H1 (cell line): Measurements from ENCODE around the gene MAPKAP1. TPM values are rescaled to one million over a fixed set of nuclear protein-coding genes. Genes with fewer than 3 reads are reported as not detected.

Experiments
- BACH1 ChIP-seq: IDR thresholded peaks from 2 replicates; pipeline ENCODE4 v1.6.1; 2012; ENCODE audit warnings: low read length, improper control_type of control experiment
- CBX8 ChIP-seq: fragments of 300-800, 300-1000 bp; sonication (generic); IDR thresholded peaks from 2 replicates; pipeline ENCODE4 v1.7.1; 2016; ENCODE audit warnings: low read depth, low read length, borderline replicate concordance
- HDAC2 ChIP-seq, 2 experiments: fragments of 300-600 bp in 1 of 2; sonication (generic) in 1 of 2; IDR thresholded peaks; 2 replicates each; pipeline ENCODE4 v1.6.1; 2011 to 2012; ENCODE audit warnings: low read depth in 2 of 2, low read length in 2 of 2, mild to moderate bottlenecking in 2 of 2, moderate library complexity in 2 of 2, borderline replicate concordance in 1 of 2, inconsistent platforms in 1 of 2
- POU5F1 ChIP-seq: IDR thresholded peaks from 2 replicates; pipeline ENCODE4 v1.6.1; 2011; ENCODE audit warnings: low read depth, mild to moderate bottlenecking, low read length, moderate library complexity
- RFX5 ChIP-seq: IDR thresholded peaks from 2 replicates; pipeline ENCODE4 v1.6.1; 2011; ENCODE audit warnings: low read depth, low read length, improper control_type of control experiment, borderline replicate concordance
- SIRT6 ChIP-seq: IDR thresholded peaks from one replicate; pipeline ENCODE4 v1.7.1; 2012; ENCODE audit warnings: low read length, inconsistent platforms
- polyA plus RNA-seq, 7 experiments: library from polyadenylated mRNA; depleted of rRNA in 3 of 7; stranded (reverse) in 5 of 7; unstranded in 2 of 7; fragments of >200 nt in 5 of 7; fragments of 200-250 nt in 2 of 7; gene quantifications; 1 replicate in 5 of 7; 2 replicates in 1 of 7; 4 replicates in 1 of 7; pipeline versions ENCODE4 v1.2.1 to v1.2.3, GENCODE V29; 2011 to 2013; ENCODE audit warnings: missing spikeins in 2 of 7, mixed read lengths in 2 of 7
- total RNA-seq: library from RNA; stranded (reverse); fragmentation: NEBNext Ultra II Directional; extraction: Animal tissue kit (Norgen Biotek cat#: 25700); gene quantifications from 2 replicates; pipeline ENCODE4 v1.2.1, GENCODE V29; 2021

The MAPKAP1 gene
- total and polyA plus RNA-seq, 2 of the 8 experiments (the other 6 are each of a cell fraction or from before 2014, with no cell fraction given), result 79.2 to 140 TPM

DNA sequence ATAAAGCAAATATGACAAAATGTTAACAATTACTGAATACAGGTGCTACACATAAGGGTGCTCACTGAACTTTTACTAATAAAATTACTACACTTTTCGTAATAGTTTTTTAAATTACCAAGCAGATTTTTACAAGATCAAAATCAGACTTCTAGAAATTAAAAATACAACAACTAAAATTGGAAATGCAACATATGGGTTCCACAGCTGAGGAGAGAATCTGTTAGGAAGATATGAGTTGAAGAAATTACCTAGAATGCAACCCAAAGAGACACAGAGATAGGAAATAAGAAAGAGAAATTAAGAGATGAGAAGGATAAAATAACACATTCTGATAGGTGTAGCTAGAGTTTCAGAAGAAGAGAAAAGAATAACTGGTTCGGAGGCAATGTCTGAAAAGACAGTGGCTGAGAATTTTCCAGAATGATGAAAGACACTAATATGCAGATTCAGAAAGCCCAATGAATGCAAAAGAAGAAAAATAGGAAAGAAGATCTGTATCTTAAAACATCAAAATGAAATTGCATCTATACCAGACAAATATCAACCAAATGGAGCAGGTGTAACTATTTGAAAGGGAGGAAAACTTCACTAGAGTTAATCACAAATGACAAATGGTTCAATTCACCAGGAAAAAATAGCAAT lies 95.8 kb downstream of the MAPKAP1 start (continued):
- TF ChIP-seq RFX5, result no peak
- TF ChIP-seq SIRT6, result no peak
- no peak for TF ChIP-seq BACH1
- TF ChIP-seq HDAC2 (IDR thresholded peaks at IDR 0.05; ENCODE audit: borderline replicate concordance in 1 of 2, low read depth in 2 of 2, low read length in 2 of 2), result no peak
- TF ChIP-seq CBX8, result no peak
- no peak for TF ChIP-seq POU5F1
